OCI-LY1 (cell line): Measurements from ENCODE around the gene LINGO1.

Experiments used
- CTCF ChIP-seq: fragments of 200-600 bp; sonication (generic), shearing (Covaris generic); IDR thresholded peaks from 2 replicates; pipeline ENCODE4 v1.5.1; 2017; ENCODE audit warnings: mild to moderate bottlenecking, antibody characterized with exemption, low read length, moderate library complexity, mixed read lengths
- EZH2 ChIP-seq: fragments of 200-600 bp; sonication (generic), shearing (Covaris generic); IDR thresholded peaks from 2 replicates; pipeline ENCODE4 v1.8.0; 2017; ENCODE audit warnings: borderline replicate concordance, mixed run types, mild to moderate bottlenecking, antibody characterized with exemption, low read length, moderate library complexity, mixed read lengths

- TF ChIP-seq CTCF (no peak), EZH2 (no peak)
Observed at GRCh38 chr15:77597804-77598453, 34.8 kb downstream of the LINGO1 start.
